ENCODE measurements around the gene GLCE. TPM values are rescaled to one million over a fixed set of nuclear protein-coding genes. Genes with fewer than 3 reads are reported as not detected.

Gene GLCE
- total RNA-seq, 1 experiment from 2014 or later = 12.5 TPM

DNA sequence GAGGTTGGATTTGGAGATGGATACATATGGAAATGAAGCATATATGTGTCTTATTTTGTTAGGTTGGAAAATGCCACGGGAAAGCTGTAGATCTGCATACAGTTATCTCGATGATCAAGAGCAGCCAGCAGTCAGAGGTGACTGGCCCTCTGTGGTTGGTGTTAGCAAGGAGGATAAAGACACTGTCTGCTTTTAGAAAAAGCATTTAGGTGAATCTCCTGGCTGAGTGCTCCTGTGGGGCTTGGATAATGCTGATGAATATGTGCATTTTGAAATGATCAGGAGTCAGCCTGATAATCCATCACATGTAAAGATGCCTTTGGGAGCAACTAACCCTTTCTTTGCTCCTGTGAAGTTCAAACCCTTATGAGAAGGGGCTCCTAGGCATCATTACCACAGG, 24.9 kb upstream of the GLCE start:
- no peaks in the 10 kb centered on the region for H3K9me3 Mint-ChIP-seq
- no peak overlapping the region for H3K27ac Mint-ChIP-seq
- ATAC-seq (no peak), DNase-seq (ENCODE audit: low spot score) (no peak)
- no peaks in the 10 kb centered on the region for H3K36me3 Mint-ChIP-seq
- no peak overlapping the region for H3K4me3 Mint-ChIP-seq
- CTCF ChIA-PET = no interaction called here
- peaks cover 19% of the 10 kb centered on the region for H3K4me1 Mint-ChIP-seq
- POLR2A ChIA-PET = no interaction called here
- TF ChIP-seq SMAD3 (CRISPR knock-in tag; IDR thresholded peaks at IDR 0.05; ENCODE audit: borderline replicate concordance) (no peak), ZNF416 (CRISPR knock-in tag; IDR thresholded peaks at IDR 0.05) (no peak), ELF4 (CRISPR knock-in tag; IDR thresholded peaks at IDR 0.05; ENCODE audit: low read depth) (no peak), NFE2L1 (CRISPR knock-in tag; IDR thresholded peaks at IDR 0.05) (no peak), ESRRA (CRISPR knock-in tag; IDR thresholded peaks at IDR 0.05; ENCODE audit: borderline replicate concordance) (no peak), JAZF1 (CRISPR knock-in tag; IDR thresholded peaks at IDR 0.05) (no peak)
- TF ChIP-seq, protein P1, sequence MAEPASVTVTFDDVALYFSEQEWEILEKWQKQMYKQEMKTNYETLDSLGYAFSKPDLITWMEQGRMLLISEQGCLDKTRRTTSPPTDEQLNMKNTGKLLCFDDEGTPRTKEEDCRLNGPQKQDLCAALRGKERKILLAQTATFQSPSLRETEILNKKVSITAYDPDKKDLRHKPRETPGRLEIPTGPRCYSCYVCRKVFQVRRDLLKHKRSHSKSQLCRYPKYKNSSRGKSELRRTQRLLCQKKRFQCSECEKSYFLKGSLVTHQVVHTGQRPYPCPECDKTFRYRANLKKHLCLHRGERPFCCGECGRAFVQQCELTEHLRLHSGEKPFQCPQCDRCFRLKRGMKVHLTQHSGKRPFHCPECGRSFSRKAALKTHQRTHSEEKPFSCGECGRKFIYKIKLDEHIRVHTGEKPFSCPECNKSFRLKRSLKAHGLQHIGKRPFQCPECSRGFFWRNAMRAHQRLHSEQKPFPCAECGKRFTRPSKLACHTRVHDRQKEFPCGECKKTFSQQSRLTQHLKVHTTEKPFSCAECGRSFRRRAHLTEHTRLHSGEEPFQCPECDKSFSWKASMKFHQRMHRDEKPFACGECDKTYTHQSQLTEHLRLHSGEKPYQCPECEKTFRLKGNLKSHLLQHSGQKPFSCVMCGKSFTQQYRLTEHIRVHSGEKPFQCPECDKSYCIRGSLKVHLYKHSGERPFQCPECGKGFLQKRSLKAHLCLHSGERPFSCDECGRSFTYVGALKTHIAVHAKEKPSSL (CRISPR knock-in tag; conservative IDR thresholded peaks at IDR 0.05) = no peak
- TF ChIP-seq, protein P2, sequence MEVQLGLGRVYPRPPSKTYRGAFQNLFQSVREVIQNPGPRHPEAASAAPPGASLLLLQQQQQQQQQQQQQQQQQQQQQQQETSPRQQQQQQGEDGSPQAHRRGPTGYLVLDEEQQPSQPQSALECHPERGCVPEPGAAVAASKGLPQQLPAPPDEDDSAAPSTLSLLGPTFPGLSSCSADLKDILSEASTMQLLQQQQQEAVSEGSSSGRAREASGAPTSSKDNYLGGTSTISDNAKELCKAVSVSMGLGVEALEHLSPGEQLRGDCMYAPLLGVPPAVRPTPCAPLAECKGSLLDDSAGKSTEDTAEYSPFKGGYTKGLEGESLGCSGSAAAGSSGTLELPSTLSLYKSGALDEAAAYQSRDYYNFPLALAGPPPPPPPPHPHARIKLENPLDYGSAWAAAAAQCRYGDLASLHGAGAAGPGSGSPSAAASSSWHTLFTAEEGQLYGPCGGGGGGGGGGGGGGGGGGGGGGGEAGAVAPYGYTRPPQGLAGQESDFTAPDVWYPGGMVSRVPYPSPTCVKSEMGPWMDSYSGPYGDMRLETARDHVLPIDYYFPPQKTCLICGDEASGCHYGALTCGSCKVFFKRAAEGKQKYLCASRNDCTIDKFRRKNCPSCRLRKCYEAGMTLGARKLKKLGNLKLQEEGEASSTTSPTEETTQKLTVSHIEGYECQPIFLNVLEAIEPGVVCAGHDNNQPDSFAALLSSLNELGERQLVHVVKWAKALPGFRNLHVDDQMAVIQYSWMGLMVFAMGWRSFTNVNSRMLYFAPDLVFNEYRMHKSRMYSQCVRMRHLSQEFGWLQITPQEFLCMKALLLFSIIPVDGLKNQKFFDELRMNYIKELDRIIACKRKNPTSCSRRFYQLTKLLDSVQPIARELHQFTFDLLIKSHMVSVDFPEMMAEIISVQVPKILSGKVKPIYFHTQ (CRISPR knock-in tag; IDR thresholded peaks at IDR 0.05) = no peak
- TF ChIP-seq, protein P3, sequence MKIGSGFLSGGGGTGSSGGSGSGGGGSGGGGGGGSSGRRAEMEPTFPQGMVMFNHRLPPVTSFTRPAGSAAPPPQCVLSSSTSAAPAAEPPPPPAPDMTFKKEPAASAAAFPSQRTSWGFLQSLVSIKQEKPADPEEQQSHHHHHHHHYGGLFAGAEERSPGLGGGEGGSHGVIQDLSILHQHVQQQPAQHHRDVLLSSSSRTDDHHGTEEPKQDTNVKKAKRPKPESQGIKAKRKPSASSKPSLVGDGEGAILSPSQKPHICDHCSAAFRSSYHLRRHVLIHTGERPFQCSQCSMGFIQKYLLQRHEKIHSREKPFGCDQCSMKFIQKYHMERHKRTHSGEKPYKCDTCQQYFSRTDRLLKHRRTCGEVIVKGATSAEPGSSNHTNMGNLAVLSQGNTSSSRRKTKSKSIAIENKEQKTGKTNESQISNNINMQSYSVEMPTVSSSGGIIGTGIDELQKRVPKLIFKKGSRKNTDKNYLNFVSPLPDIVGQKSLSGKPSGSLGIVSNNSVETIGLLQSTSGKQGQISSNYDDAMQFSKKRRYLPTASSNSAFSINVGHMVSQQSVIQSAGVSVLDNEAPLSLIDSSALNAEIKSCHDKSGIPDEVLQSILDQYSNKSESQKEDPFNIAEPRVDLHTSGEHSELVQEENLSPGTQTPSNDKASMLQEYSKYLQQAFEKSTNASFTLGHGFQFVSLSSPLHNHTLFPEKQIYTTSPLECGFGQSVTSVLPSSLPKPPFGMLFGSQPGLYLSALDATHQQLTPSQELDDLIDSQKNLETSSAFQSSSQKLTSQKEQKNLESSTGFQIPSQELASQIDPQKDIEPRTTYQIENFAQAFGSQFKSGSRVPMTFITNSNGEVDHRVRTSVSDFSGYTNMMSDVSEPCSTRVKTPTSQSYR (CRISPR knock-in tag; IDR thresholded peaks at IDR 0.05) = no peak
- H3K27me3 Mint-ChIP-seq (ENCODE audit: low read depth) = peaks cover 7% of the 10 kb centered on the region

DNA sequence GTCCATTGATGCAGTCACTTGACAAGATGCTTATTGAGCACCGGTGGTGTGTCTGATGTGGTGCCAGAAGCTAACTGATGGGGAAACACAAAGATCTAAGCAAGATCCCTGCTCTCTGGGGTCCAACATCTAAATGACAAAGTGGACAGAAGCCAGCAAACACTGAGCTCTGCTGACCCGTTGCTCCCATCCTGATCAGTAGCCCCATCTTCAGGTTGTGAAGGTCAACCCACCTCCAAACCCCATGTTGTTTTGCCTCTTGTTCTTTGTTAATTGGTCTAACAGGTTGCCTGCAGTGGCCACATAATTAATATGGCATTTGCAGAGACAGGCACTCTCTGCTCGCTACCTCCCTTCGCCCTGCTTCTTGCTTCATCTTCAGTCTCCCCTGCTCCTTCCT, 21.5 kb upstream of the GLCE start:
- no peak for DNase-seq (ENCODE audit: low spot score)
- ChIA-PET CTCF (interaction anchor here (0.6 to 3.3 kb wide), 11 partner anchors 12 to 327 kb away, joined by 3 to 17 read pairs (median 4); partner anchors contain the start of gene GLCE), POLR2A (no interaction called here)
- no peak for TF ChIP-seq KAT7 (CRISPR knock-in tag; IDR thresholded peaks at IDR 0.05; ENCODE audit: borderline replicate concordance)
- TF ChIP-seq CBFB (CRISPR knock-in tag; IDR thresholded peaks at IDR 0.05; ENCODE audit: low read depth) = no peak
- TF ChIP-seq, protein P4, sequence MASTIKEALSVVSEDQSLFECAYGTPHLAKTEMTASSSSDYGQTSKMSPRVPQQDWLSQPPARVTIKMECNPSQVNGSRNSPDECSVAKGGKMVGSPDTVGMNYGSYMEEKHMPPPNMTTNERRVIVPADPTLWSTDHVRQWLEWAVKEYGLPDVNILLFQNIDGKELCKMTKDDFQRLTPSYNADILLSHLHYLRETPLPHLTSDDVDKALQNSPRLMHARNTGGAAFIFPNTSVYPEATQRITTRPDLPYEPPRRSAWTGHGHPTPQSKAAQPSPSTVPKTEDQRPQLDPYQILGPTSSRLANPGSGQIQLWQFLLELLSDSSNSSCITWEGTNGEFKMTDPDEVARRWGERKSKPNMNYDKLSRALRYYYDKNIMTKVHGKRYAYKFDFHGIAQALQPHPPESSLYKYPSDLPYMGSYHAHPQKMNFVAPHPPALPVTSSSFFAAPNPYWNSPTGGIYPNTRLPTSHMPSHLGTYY (CRISPR knock-in tag; IDR thresholded peaks at IDR 0.05) = no peak
- TF ChIP-seq MYBL2 (CRISPR knock-in tag; IDR thresholded peaks at IDR 0.05) = no peak
- no peak for TF ChIP-seq TCF7 (CRISPR knock-in tag; IDR thresholded peaks at IDR 0.05; ENCODE audit: low read depth)
- TF ChIP-seq, protein P5, sequence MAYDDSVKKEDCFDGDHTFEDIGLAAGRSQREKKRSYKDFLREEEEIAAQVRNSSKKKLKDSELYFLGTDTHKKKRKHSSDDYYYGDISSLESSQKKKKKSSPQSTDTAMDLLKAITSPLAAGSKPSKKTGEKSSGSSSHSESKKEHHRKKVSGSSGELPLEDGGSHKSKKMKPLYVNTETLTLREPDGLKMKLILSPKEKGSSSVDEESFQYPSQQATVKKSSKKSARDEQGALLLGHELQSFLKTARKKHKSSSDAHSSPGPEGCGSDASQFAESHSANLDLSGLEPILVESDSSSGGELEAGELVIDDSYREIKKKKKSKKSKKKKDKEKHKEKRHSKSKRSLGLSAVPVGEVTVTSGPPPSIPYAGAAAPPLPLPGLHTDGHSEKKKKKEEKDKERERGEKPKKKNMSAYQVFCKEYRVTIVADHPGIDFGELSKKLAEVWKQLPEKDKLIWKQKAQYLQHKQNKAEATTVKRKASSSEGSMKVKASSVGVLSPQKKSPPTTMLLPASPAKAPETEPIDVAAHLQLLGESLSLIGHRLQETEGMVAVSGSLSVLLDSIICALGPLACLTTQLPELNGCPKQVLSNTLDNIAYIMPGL (CRISPR knock-in tag; IDR thresholded peaks at IDR 0.05) = no peak
- no peak for TF ChIP-seq ZNF416 (CRISPR knock-in tag; IDR thresholded peaks at IDR 0.05)
- TF ChIP-seq, protein P6, sequence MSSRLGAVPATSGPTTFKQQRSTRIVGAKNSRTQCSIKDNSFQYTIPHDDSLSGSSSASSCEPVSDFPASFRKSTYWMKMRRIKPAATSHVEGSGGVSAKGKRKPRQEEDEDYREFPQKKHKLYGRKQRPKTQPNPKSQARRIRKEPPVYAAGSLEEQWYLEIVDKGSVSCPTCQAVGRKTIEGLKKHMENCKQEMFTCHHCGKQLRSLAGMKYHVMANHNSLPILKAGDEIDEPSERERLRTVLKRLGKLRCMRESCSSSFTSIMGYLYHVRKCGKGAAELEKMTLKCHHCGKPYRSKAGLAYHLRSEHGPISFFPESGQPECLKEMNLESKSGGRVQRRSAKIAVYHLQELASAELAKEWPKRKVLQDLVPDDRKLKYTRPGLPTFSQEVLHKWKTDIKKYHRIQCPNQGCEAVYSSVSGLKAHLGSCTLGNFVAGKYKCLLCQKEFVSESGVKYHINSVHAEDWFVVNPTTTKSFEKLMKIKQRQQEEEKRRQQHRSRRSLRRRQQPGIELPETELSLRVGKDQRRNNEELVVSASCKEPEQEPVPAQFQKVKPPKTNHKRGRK (CRISPR knock-in tag; IDR thresholded peaks at IDR 0.05; ENCODE audit: borderline replicate concordance) = no peak
- TF ChIP-seq OVOL2 (CRISPR knock-in tag; IDR thresholded peaks at IDR 0.05; ENCODE audit: borderline replicate concordance) = no peak
- TF ChIP-seq GTF2I (CRISPR knock-in tag; conservative IDR thresholded peaks at IDR 0.05) = no peak
- no peak for TF ChIP-seq JUN (CRISPR knock-in tag; IDR thresholded peaks at IDR 0.05)
- no peak for TF ChIP-seq FOXJ3 (CRISPR knock-in tag; IDR thresholded peaks at IDR 0.05; ENCODE audit: borderline replicate concordance)
- no peak for TF ChIP-seq TEAD1 (CRISPR knock-in tag; IDR thresholded peaks at IDR 0.05)
- TF ChIP-seq SP1 (CRISPR knock-in tag; conservative IDR thresholded peaks at IDR 0.05) = no peak
- no peak for TF ChIP-seq TP53 (CRISPR knock-in tag; IDR thresholded peaks at IDR 0.05)
- no peak for TF ChIP-seq ZBTB21 (CRISPR knock-in tag; IDR thresholded peaks at IDR 0.05; ENCODE audit: borderline replicate concordance)
- TF ChIP-seq ESRRA (CRISPR knock-in tag; IDR thresholded peaks at IDR 0.05; ENCODE audit: borderline replicate concordance) = no peak

More for the DNA sequence above, 21.5 kb upstream of the GLCE start:
- peaks cover 9% of the 10 kb centered on the region for H3K9me3 Mint-ChIP-seq
- peaks cover 11% of the 10 kb centered on the region for H3K27me3 Mint-ChIP-seq (ENCODE audit: low read depth)
- no peak overlapping the region for H3K4me3 Mint-ChIP-seq
- ATAC-seq = peak; percentile 61
- H3K27ac Mint-ChIP-seq = no peak overlapping the region
- peaks cover 5% of the 10 kb centered on the region; the same call in 1 of the 2 replicates for H3K36me3 Mint-ChIP-seq
- peaks cover 10% of the 10 kb centered on the region for H3K4me1 Mint-ChIP-seq

All from WTC11 (cell line).